ENCODE results near the gene ABCD1. TPM values are rescaled to one million over a fixed set of nuclear protein-coding genes. Genes with fewer than 3 reads are reported as not detected.

Gene ABCD1
- total RNA-seq, 1 experiment from 2014 or later, result 9.1 TPM

GRCh38 chrX:153714256-153714655 is 10.4 kb upstream of the ABCD1 start:
- ChIA-PET POLR2A (no interaction called here), CTCF (no interaction called here)
- TF ChIP-seq ATF2 (CRISPR knock-in tag; IDR thresholded peaks at IDR 0.05; ENCODE audit: borderline replicate concordance, low read depth) (no peak), FOXJ3 (CRISPR knock-in tag; IDR thresholded peaks at IDR 0.05; ENCODE audit: borderline replicate concordance) (no peak), SOX15 (CRISPR knock-in tag; IDR thresholded peaks at IDR 0.05) (no peak), NR2C2 (CRISPR knock-in tag; IDR thresholded peaks at IDR 0.05) (no peak), PREB (CRISPR knock-in tag; IDR thresholded peaks at IDR 0.05; ENCODE audit: borderline replicate concordance) (no peak), RELA (CRISPR knock-in tag; IDR thresholded peaks at IDR 0.05; ENCODE audit: borderline replicate concordance) (no peak), ZNF121 (CRISPR knock-in tag; IDR thresholded peaks at IDR 0.05) (no peak), ETV6 (CRISPR knock-in tag; IDR thresholded peaks at IDR 0.05) (no peak), NR3C1 (CRISPR knock-in tag; conservative IDR thresholded peaks at IDR 0.05; ENCODE audit: low read depth) (no peak), ESRRA (CRISPR knock-in tag; IDR thresholded peaks at IDR 0.05; ENCODE audit: borderline replicate concordance) (no peak), TEAD1 (CRISPR knock-in tag; IDR thresholded peaks at IDR 0.05) (no peak), FOXP1 (CRISPR knock-in tag; IDR thresholded peaks at IDR 0.05; ENCODE audit: borderline replicate concordance) (no peak), MAX (CRISPR knock-in tag; IDR thresholded peaks at IDR 0.05) (no peak), ATF1 (CRISPR knock-in tag; IDR thresholded peaks at IDR 0.05) (no peak), PRDM15 (CRISPR knock-in tag; IDR thresholded peaks at IDR 0.05) (no peak), AFF4 (CRISPR knock-in tag; IDR thresholded peaks at IDR 0.05; ENCODE audit: borderline replicate concordance) (no peak), ZNF512 (CRISPR knock-in tag; IDR thresholded peaks at IDR 0.05; ENCODE audit: borderline replicate concordance) (no peak), SP1 (CRISPR knock-in tag; conservative IDR thresholded peaks at IDR 0.05) (no peak)
- TF ChIP-seq, protein P1, sequence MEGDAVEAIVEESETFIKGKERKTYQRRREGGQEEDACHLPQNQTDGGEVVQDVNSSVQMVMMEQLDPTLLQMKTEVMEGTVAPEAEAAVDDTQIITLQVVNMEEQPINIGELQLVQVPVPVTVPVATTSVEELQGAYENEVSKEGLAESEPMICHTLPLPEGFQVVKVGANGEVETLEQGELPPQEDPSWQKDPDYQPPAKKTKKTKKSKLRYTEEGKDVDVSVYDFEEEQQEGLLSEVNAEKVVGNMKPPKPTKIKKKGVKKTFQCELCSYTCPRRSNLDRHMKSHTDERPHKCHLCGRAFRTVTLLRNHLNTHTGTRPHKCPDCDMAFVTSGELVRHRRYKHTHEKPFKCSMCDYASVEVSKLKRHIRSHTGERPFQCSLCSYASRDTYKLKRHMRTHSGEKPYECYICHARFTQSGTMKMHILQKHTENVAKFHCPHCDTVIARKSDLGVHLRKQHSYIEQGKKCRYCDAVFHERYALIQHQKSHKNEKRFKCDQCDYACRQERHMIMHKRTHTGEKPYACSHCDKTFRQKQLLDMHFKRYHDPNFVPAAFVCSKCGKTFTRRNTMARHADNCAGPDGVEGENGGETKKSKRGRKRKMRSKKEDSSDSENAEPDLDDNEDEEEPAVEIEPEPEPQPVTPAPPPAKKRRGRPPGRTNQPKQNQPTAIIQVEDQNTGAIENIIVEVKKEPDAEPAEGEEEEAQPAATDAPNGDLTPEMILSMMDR (IDR thresholded peaks at IDR 0.05), result no peak
- Mint-ChIP-seq H3K4me1 (no peaks in the 10 kb centered on the region), H3K36me3 (peaks cover 40% of the 10 kb centered on the region), H3K9me3 (no peaks in the 10 kb centered on the region), H3K27ac (no peak overlapping the region), H3K27me3 (ENCODE audit: low read depth) (no peaks in the 10 kb centered on the region), H3K4me3 (no peak overlapping the region)
- no peak for ATAC-seq
- DNase-seq (ENCODE audit: low spot score), result no peak
